GM21723 (cell line): ENCODE data around the gene TNK2.
A peak's percentile ranks its signal among the peaks of the same experiment; 100 is the strongest.
"Not testable (repeated sequence)": the region's sequence is repeated elsewhere in the genome, so short reads cannot be mapped to it uniquely, and the experiment has no call there.

Experiments
- ATAC-seq: cut with Tn5 transposase; IDR thresholded peaks from one replicate; pipeline ENCODE4 v1.9.1; 2021; ENCODE audit warnings: mild to moderate bottlenecking, moderate library complexity; ENCODE audit not compliant: unreplicated experiment

Gene TNK2

GRCh38 chr3:195907934-195908693, at the start of gene TNK2:
Gene TNK2 (minus strand): TSS chr3:195908551. CDS start chr3:195888588, 19,963 bp downstream.
- ATAC-seq: peak; percentile 35

GRCh38 chr3:195956577-195956976, 48.2 kb upstream of the TNK2 start:
- ATAC-seq: no peak

GRCh38 chr3:195955416-195955841, 47.1 kb upstream of the TNK2 start:
- ATAC-seq: not testable (repeated sequence)

GRCh38 chr3:195954752-195955119, 46.4 kb upstream of the TNK2 start:
- peak; percentile 63 for ATAC-seq

- peak; percentile 97 for ATAC-seq
These were observed 45.9 kb upstream of the TNK2 start for GRCh38 chr3:195954052-195954751.

GRCh38 chr3:195952590-195952989, 44.2 kb upstream of the TNK2 start:
- ATAC-seq: not testable (repeated sequence)

GRCh38 chr3:195951443-195952177, 43.3 kb upstream of the TNK2 start:
- not testable (repeated sequence) for ATAC-seq

- not testable (repeated sequence) for ATAC-seq
These were observed 42.4 kb upstream of the TNK2 start for GRCh38 chr3:195950731-195951130.

GRCh38 chr3:195950164-195950563, 41.8 kb upstream of the TNK2 start:
- not testable (repeated sequence) for ATAC-seq

GRCh38 chr3:195946910-195947699, 38.8 kb upstream of the TNK2 start:
- not testable (repeated sequence) for ATAC-seq

- not testable (repeated sequence) for ATAC-seq
These were observed 33.0 kb upstream of the TNK2 start for GRCh38 chr3:195941265-195941815.

- not testable (repeated sequence) for ATAC-seq
These were observed 32.5 kb upstream of the TNK2 start for GRCh38 chr3:195940806-195941205.

- not testable (repeated sequence) for ATAC-seq
These were observed 31.4 kb upstream of the TNK2 start for GRCh38 chr3:195939526-195940470.

GRCh38 chr3:195933044-195933430, 24.7 kb upstream of the TNK2 start:
- ATAC-seq: not testable (repeated sequence)

GRCh38 chr3:195932418-195933043, 24.2 kb upstream of the TNK2 start:
- no peak for ATAC-seq

GRCh38 chr3:195931582-195932273, 23.4 kb upstream of the TNK2 start:
- no peak for ATAC-seq

GRCh38 chr3:195929452-195929851, 21.1 kb upstream of the TNK2 start:
- no peak for ATAC-seq

- no peak for ATAC-seq
These were observed 13.0 kb upstream of the TNK2 start for GRCh38 chr3:195921334-195921791.
